AML-193 (cell line): ENCODE results near the gene TACC2.

Source experiments
- DNase-seq, 2 experiments: peaks; one replicate each; lab custom pipeline; 2025; lab: John Stamatoyannopoulos, UW

TACC2 gene

GRCh38 chr10:122143238-122143841, 154.4 kb downstream of the TACC2 start:
- no peak for DNase-seq

- DNase-seq: no peak
These were observed 155.2 kb downstream of the TACC2 start for GRCh38 chr10:122144199-122144598.

GRCh38 chr10:122145113-122145512, 156.2 kb downstream of the TACC2 start:
- no peak for DNase-seq

- no peak for DNase-seq
These were observed 158.7 kb downstream of the TACC2 start for GRCh38 chr10:122147663-122148062.

- DNase-seq: no peak
These were observed 160.1 kb downstream of the TACC2 start for GRCh38 chr10:122148876-122149560.

GRCh38 chr10:122149561-122150505, 160.9 kb downstream of the TACC2 start:
- no peak for DNase-seq

- DNase-seq: no peak
These were observed 162.2 kb downstream of the TACC2 start for GRCh38 chr10:122151121-122151694.

- DNase-seq: no peak
These were observed 163.6 kb downstream of the TACC2 start for GRCh38 chr10:122152544-122152943.

GRCh38 chr10:122154031-122154544, 165.1 kb downstream of the TACC2 start:
- DNase-seq: no peak

- DNase-seq: no peak
These were observed 165.8 kb downstream of the TACC2 start for GRCh38 chr10:122154545-122155366.

GRCh38 chr10:122157451-122157850, 168.5 kb downstream of the TACC2 start:
- DNase-seq: no peak

- no peak for DNase-seq
These were observed 169.4 kb downstream of the TACC2 start for GRCh38 chr10:122158362-122158761.

- no peak for DNase-seq
These were observed 170.4 kb downstream of the TACC2 start for GRCh38 chr10:122159141-122159970.

GRCh38 chr10:122161795-122162194, 172.8 kb downstream of the TACC2 start:
- DNase-seq: no peak

GRCh38 chr10:122162671-122163173, 173.8 kb downstream of the TACC2 start:
- DNase-seq: no peak

GRCh38 chr10:122163174-122164022, 174.4 kb downstream of the TACC2 start:
- DNase-seq: no peak

GRCh38 chr10:122164023-122164601, 175.1 kb downstream of the TACC2 start:
- no peak for DNase-seq

- DNase-seq: no peak
These were observed 176.0 kb downstream of the TACC2 start for GRCh38 chr10:122164815-122165483.
